ENCODE measurements around the gene CEP250. TPM values are rescaled to one million over a fixed set of nuclear protein-coding genes. Genes with fewer than 3 reads are reported as not detected.
A peak's percentile ranks its signal among the peaks of the same experiment; 100 is the strongest.

The CEP250 gene
- total RNA-seq, 8 experiments from 2014 or later: 11.7 to 31.7 (median 28.5) TPM

DNA sequence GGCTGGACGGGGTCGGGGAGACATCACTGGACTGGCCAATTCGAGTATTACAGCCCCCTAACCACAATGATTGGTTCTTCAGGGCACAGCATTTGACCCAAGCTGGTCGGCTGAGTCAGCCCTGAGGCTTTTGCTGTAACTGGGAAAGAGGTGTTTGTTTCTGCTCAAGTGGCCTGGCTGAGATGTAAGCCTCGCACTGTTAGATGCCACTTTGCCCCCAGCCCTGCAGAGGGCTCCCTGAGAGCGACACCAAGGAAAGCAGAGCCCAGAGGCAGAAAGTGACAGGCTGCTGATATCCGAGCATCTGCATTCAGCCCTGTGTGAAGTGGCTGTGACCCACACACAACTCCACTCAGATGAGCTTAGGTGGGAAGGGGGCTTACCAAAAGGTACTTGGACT is 105.9 kb downstream of the CEP250 start:
- ATAC-seq (replicated peaks in 6 of 8): peak; percentile 73 to 89 (median 78)
- no peak overlapping the region for H3K27ac ChIP-seq
- no peak overlapping the region for H3K4me3 ChIP-seq
- WGBS, 10 experiments: 0 to 57% (median 16%) methylated on average over 1 to 3 of the region's 7 CpGs; no CpG with 5 or more reads in 6 of the 10 experiments
- no peaks in the 10 kb centered on the region for H3K4me1 ChIP-seq (replicated peaks in 1 of 2)
- in situ Hi-C loops (cut with MboI; ENCODE audit: low pct_unique_long_range_greater_than_20kb in 2 of 9, low sequenced_read_pairs in 9 of 9, unreplicated experiment in 9 of 9): no loop called here

DNA sequence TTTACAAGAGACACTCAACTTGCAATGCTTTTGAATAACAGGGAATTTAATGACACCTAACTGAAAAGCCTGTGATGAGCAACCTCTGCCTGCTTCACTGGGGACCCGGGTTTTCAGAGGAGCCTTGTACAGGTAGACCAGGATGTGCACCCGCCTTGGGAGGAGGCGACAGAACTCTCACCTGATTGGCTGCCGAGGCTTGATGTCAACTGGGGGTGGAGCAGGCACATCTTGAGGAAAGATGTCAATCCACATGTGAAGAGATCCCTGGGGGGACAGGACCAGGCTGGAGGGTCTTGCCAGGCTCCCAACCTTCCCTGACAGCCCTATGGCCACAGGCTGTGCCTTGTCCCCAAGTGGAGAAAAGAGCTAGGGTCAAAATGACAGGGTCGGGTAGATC is 106.3 kb downstream of the CEP250 start:
- 35 to 68% (median 67%) methylated on average over 1 to 5 of the region's 5 CpGs; no CpG with 5 or more reads in 7 of the 10 experiments for WGBS, 10 experiments
- in situ Hi-C loops (cut with MboI; ENCODE audit: low pct_unique_long_range_greater_than_20kb in 2 of 9, low sequenced_read_pairs in 9 of 9, unreplicated experiment in 9 of 9): no loop called here
- no peak overlapping the region for H3K27ac ChIP-seq
- H3K4me3 ChIP-seq: no peak overlapping the region
- no peaks in the 10 kb centered on the region for H3K4me1 ChIP-seq (replicated peaks in 1 of 2)
- peak in 1 of 8 experiments; percentile 22 for ATAC-seq (replicated peaks in 6 of 8)

DNA sequence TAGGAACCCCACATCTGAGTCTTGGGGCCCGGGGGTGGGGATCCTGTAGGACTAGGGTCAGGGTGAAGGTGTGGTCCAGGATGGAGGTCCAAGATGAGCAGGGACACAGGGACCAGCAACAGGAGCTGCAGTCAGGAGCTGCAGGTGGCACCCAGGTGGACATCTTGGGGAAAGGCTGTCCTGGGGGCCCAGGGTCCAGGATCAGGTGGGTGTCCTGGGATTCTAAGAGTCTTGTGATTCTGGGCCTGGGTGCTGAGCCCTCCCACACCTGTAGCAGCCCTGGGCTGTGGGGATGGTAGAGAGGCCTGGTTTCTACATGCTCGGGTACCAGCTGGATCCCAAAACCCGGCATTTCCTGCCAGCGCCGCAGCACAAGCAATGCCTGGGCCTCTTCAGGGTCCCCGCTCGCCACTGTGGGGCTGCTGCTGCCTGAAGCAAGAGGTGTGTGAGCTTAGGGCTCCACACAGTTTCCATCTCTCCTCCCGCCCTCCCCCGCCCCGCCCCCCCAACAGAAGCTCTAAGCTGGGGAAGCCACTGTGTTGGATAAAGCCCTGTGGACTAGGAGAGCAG is 107.2 kb downstream of the CEP250 start:
- in situ Hi-C loops (cut with MboI; ENCODE audit: low pct_unique_long_range_greater_than_20kb in 2 of 9, low sequenced_read_pairs in 9 of 9, unreplicated experiment in 9 of 9): no loop called here
- ATAC-seq (replicated peaks in 6 of 8): no peak
- WGBS, 10 experiments: no CpG with 5 or more reads among the region's 10 CpGs
- H3K4me3 ChIP-seq: no peak overlapping the region
- no peaks in the 10 kb centered on the region for H3K4me1 ChIP-seq (replicated peaks in 1 of 2)
- no peak overlapping the region for H3K27ac ChIP-seq

DNA sequence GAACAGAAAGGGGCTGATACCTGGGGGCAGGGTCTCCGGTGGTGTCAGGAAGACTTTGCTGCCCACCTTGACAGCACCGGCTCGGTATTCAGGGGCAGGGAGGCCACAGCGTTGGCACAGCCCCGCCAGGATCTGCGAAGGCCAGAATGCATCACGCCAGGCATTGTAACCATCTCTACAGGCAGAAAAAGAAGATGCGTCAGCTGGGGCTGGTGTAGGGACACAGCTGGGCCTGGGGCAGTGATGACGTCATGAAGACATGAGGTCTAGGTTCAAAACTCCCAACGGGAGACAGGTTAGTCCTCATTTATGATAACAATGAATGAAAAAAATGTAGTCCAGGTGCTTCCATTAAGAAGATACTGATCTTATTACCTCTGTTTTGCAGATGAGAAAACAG is 108.4 kb downstream of the CEP250 start:
- Histone ChIP-seq H3K4me1 (replicated peaks in 1 of 2) (no peaks in the 10 kb centered on the region), H3K27ac (no peak overlapping the region), H3K4me3 (no peak overlapping the region)
- WGBS, 10 experiments: 54 to 100% (median 93%) methylated on average over 1 to 7 of the region's 10 CpGs; no CpG with 5 or more reads in 4 of the 10 experiments
- no peak for ATAC-seq (replicated peaks in 6 of 8)
- in situ Hi-C loops (cut with MboI; ENCODE audit: low pct_unique_long_range_greater_than_20kb in 2 of 9, low sequenced_read_pairs in 9 of 9, unreplicated experiment in 9 of 9): no loop called here

DNA sequence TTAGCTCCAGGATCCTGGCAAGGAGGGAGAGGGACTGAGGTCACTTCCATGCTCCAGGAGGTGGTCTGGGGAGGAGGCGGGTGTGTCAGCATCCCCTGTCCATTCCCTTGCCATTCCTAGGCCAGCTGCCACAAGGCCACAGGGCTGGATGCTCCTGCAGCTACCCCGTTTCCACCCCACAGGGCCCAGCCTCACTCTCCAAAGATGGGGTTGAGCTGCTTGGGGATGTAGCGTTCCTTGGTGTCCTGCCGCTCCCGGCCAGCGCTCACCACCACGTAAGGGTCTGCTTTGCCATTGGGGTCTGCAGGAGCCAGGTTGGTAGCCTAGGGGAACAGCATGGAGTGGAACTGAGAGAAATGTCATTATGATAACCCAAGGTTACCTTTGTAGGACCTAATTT is 109.5 kb downstream of the CEP250 start:
- no peak for ATAC-seq (replicated peaks in 6 of 8)
- H3K27ac ChIP-seq: no peak overlapping the region
- WGBS, 10 experiments: 80 to 100% (median 95%) methylated on average over 3 to 6 of the region's 7 CpGs; no CpG with 5 or more reads in 7 of the 10 experiments
- no peak overlapping the region for H3K4me3 ChIP-seq
- no peaks in the 10 kb centered on the region for H3K4me1 ChIP-seq (replicated peaks in 1 of 2)
- in situ Hi-C loops (cut with MboI; ENCODE audit: low pct_unique_long_range_greater_than_20kb in 2 of 9, low sequenced_read_pairs in 9 of 9, unreplicated experiment in 9 of 9): no loop called here

DNA sequence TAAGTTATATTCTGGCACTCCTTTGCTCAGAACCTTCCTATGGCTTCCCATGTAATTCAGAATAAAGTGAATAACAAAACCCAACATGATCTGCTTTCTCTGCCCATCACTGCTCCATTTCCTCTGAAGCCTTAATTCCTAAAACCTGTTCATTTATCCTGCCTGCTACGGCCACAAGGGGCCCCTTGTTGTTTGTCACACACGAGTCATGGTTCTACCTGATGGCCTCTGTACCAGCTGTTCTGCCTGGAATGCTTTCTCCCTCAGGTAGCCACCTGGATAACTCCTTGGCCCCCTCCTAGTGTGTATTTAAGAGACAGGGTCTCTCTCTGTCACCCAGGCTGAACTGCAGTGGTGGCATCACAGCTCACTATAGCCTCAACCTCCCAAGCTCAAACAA is 113.2 kb downstream of the CEP250 start:
- Histone ChIP-seq H3K4me3 (no peak overlapping the region), H3K27ac (no peak overlapping the region), H3K4me1 (replicated peaks in 1 of 2) (no peaks in the 10 kb centered on the region)
- ATAC-seq (replicated peaks in 6 of 8): peak in 1 of 8 experiments; percentile 31
- in situ Hi-C loops (cut with MboI; ENCODE audit: low pct_unique_long_range_greater_than_20kb in 2 of 9, low sequenced_read_pairs in 9 of 9, unreplicated experiment in 9 of 9): no loop called here
- 7 to 53% (median 39%) methylated on average over 2 of the region's 2 CpGs; no CpG with 5 or more reads in 5 of the 10 experiments for WGBS, 10 experiments

Other genes with a start within 250 kb of the CEP250 start
- gene MMP24, start 228.9 kb upstream of the CEP250 start, total RNA-seq: 10 to 100 TPM in 5 of 8 experiments, 1 to 10 TPM in 2, under 1 TPM in 1; 0.94 to 45.1 (median 19.9) TPM
- 10 to 100 TPM; 16.3 to 29.1 (median 19.7) TPM for gene MMP24OS, start 177.5 kb upstream of the CEP250 start, total RNA-seq
- gene EIF6, start 170.8 kb upstream of the CEP250 start, total RNA-seq: 100 to 1,000 TPM in 5 of 8 experiments, 10 to 100 TPM in 3; 77.3 to 212 (median 129) TPM
- under 1 TPM in 5 of 8 experiments, not detected in 3; 0.15 to 0.43 (median 0.25) TPM for gene FAM83C, start 163.2 kb upstream of the CEP250 start, total RNA-seq
- gene UQCC1, start 43.6 kb upstream of the CEP250 start, total RNA-seq: 10 to 100 TPM; 24.9 to 79.8 (median 39.2) TPM
- gene GDF5, start 17.4 kb upstream of the CEP250 start, total RNA-seq: 1 to 10 TPM in 1 of 8 experiments, under 1 TPM in 7; 0.13 to 5.1 (median 0.26) TPM
- under 1 TPM in 1 of 8 experiments, not detected in 7; 0.31 TPM for gene C20orf173, start 74.1 kb downstream of the CEP250 start, total RNA-seq
- 100 to 1,000 TPM; 148 to 328 (median 266) TPM for gene ERGIC3, start 86.5 kb downstream of the CEP250 start, total RNA-seq
- 10 to 100 TPM in 2 of 8 experiments, 1 to 10 TPM in 5, under 1 TPM in 1; 0.36 to 10.5 (median 4.3) TPM for gene SPAG4, start 160.2 kb downstream of the CEP250 start, total RNA-seq
- gene CPNE1, start 209.3 kb downstream of the CEP250 start, total RNA-seq: 100 to 1,000 TPM in 7 of 8 experiments, 10 to 100 TPM in 1; 88.8 to 205 (median 124) TPM
- 10 to 100 TPM; 33.1 to 98.0 (median 51.1) TPM for gene RBM12, start 209.3 kb downstream of the CEP250 start, total RNA-seq
- gene NFS1, start 243.8 kb downstream of the CEP250 start, total RNA-seq: 10 to 100 TPM; 11.1 to 37.2 (median 17.7) TPM
- 100 to 1,000 TPM; 178 to 374 (median 295) TPM for gene ROMO1, start 243.8 kb downstream of the CEP250 start, total RNA-seq